WTC11 (cell line): ENCODE data around the gene MYH11. TPM values are rescaled to one million over a fixed set of nuclear protein-coding genes. Genes with fewer than 3 reads are reported as not detected.

Experiments
- ATAC-seq: fragments of 200-7000 bp; cut with Tn5 transposase; 2 replicates; pipeline ENCODE4 v1.10.0; 2021; ENCODE audit warnings: mild to moderate bottlenecking, moderate library complexity
- CTCF ChIA-PET: fragments of 300-600 bp; sonication (Branson Sonifier 250); formaldehyde crosslinking; loops from one replicate; lab custom pipeline; 2021; ENCODE audit warnings: antibody characterized with exemption; lab: Charles Lee
- POLR2A ChIA-PET: fragments of 350-600 bp; sonication (Branson Sonifier 250); formaldehyde crosslinking; loops from one replicate; lab custom pipeline; 2021; ENCODE audit warnings: antibody characterized with exemption; lab: Charles Lee
- DNase-seq: peaks from one replicate; pipeline ENCODE4 v3.0.0; 2021; ENCODE audit warnings: low spot score
- H3K27ac Mint-ChIP-seq: 2 replicates; pipeline ENCODE4 v1.8.0; 2021; ENCODE audit warnings: mixed read lengths
- H3K27me3 Mint-ChIP-seq: 2 replicates; pipeline ENCODE4 v1.8.0; 2021; ENCODE audit warnings: low read depth, mild to moderate bottlenecking, moderate library complexity, mixed read lengths
- H3K36me3 Mint-ChIP-seq: 2 replicates; pipeline ENCODE4 v1.8.0; 2021; ENCODE audit warnings: mixed read lengths
- H3K4me1 Mint-ChIP-seq: 2 replicates; pipeline ENCODE4 v1.8.0; 2022; ENCODE audit warnings: mixed read lengths
- H3K4me3 Mint-ChIP-seq: 2 replicates; pipeline ENCODE4 v1.8.0; 2021; ENCODE audit warnings: mild to moderate bottlenecking, moderate library complexity, mixed read lengths
- H3K9me3 Mint-ChIP-seq: 2 replicates; pipeline ENCODE4 v1.8.0; 2021; ENCODE audit warnings: mixed read lengths
- AR ChIP-seq: fragments of 250-450 bp; sonication (Bioruptor Pico); IDR thresholded peaks from 2 replicates; pipeline ENCODE4 v1.9.0; 2021; ENCODE audit warnings: mild to moderate bottlenecking
- CBFB ChIP-seq: sonication (generic); formaldehyde crosslinking; IDR thresholded peaks from 2 replicates; pipeline ENCODE4 v1.8.1; 2022; ENCODE audit warnings: mild to moderate bottlenecking, low read depth, missing genetic modification reagents
- CTCF ChIP-seq: fragments of 200-600 bp; IDR thresholded peaks from 2 replicates; pipeline ENCODE4 v1.8.0; 2022; ENCODE audit warnings: antibody characterized with exemption
- EMX1 ChIP-seq: fragments of 250-450 bp; sonication (Bioruptor Pico); IDR thresholded peaks from 2 replicates; pipeline ENCODE4 v1.8.0; 2021; ENCODE audit warnings: mild to moderate bottlenecking
- ERG ChIP-seq: fragments of 250-450 bp; sonication (Bioruptor Pico); IDR thresholded peaks from 2 replicates; pipeline ENCODE4 v1.8.0; 2021; ENCODE audit warnings: mild to moderate bottlenecking
- FOXJ3 ChIP-seq: sonication (generic); formaldehyde crosslinking; IDR thresholded peaks from 2 replicates; pipeline ENCODE4 v1.9.0; 2021; ENCODE audit warnings: missing genetic modification reagents, mild to moderate bottlenecking, borderline replicate concordance
- FOXP1 ChIP-seq: sonication (generic); formaldehyde crosslinking; IDR thresholded peaks from 2 replicates; pipeline ENCODE4 v1.8.0; 2022; ENCODE audit warnings: missing genetic modification reagents, mild to moderate bottlenecking, moderate library complexity, borderline replicate concordance
- GTF2I ChIP-seq: fragments of 250-450 bp; sonication (Bioruptor Pico); conservative IDR thresholded peaks from 2 replicates; pipeline ENCODE4 v1.4.0; 2021; ENCODE audit warnings: mild to moderate bottlenecking
- HMGA2 ChIP-seq: fragments of 250-450 bp; sonication (Bioruptor Pico); IDR thresholded peaks from 2 replicates; pipeline ENCODE4 v1.4.0; 2021; ENCODE audit warnings: mild to moderate bottlenecking, moderate library complexity
- SMAD4 ChIP-seq: sonication (generic); formaldehyde crosslinking; IDR thresholded peaks from 2 replicates; pipeline ENCODE4 v1.8.0; 2022; ENCODE audit warnings: mild to moderate bottlenecking, missing genetic modification reagents
- TCF7 ChIP-seq: sonication (generic); formaldehyde crosslinking; IDR thresholded peaks from 2 replicates; pipeline ENCODE4 v1.8.0; 2022; ENCODE audit warnings: mild to moderate bottlenecking, low read depth, missing genetic modification reagents, moderate library complexity
- TP53 ChIP-seq: sonication (generic); formaldehyde crosslinking; IDR thresholded peaks from 2 replicates; pipeline ENCODE4 v1.8.1; 2023; ENCODE audit warnings: mild to moderate bottlenecking, missing genetic modification reagents
- USF1 ChIP-seq: sonication (generic); formaldehyde crosslinking; IDR thresholded peaks from 2 replicates; pipeline ENCODE4 v1.8.0; 2022; ENCODE audit warnings: mild to moderate bottlenecking, missing genetic modification reagents
- ZNF219 ChIP-seq: sonication (generic); formaldehyde crosslinking; IDR thresholded peaks from 2 replicates; pipeline ENCODE4 v1.8.0; 2023; ENCODE audit warnings: missing genetic modification reagents, mild to moderate bottlenecking, borderline replicate concordance
- ZNF281 ChIP-seq: sonication (generic); formaldehyde crosslinking; IDR thresholded peaks from 2 replicates; pipeline ENCODE4 v1.8.0; 2023; ENCODE audit warnings: mild to moderate bottlenecking, missing genetic modification reagents
- ZNF416 ChIP-seq: fragments of 250-450 bp; sonication (Bioruptor Pico); IDR thresholded peaks from 2 replicates; pipeline ENCODE4 v1.9.0; 2021; ENCODE audit warnings: mild to moderate bottlenecking, inconsistent platforms
- ZNF512 ChIP-seq: sonication (generic); formaldehyde crosslinking; IDR thresholded peaks from 2 replicates; pipeline ENCODE4 v1.8.1; 2022; ENCODE audit warnings: missing genetic modification reagents, borderline replicate concordance
- total RNA-seq: library from RNA; stranded (reverse); gene quantifications from 3 replicates; pipeline ENCODE4 v1.2.3, GENCODE V29; 2021

MYH11 gene
- total RNA-seq, 1 experiment from 2014 or later, result 0.74 TPM

GRCh38 chr16:15676506-15676905, 180.3 kb downstream of the MYH11 start:
- H3K27me3 Mint-ChIP-seq, result no peaks in the 10 kb centered on the region
- H3K4me3 Mint-ChIP-seq, result no peak overlapping the region
- no peaks in the 10 kb centered on the region for H3K9me3 Mint-ChIP-seq
- no peak for ATAC-seq
- CTCF ChIA-PET, result no interaction called here
- TF ChIP-seq AR (CRISPR knock-in tag) (no peak), ERG (CRISPR knock-in tag) (no peak), CTCF (no peak), ZNF281 (CRISPR knock-in tag) (no peak), ZNF416 (CRISPR knock-in tag) (no peak), FOXJ3 (CRISPR knock-in tag) (no peak), FOXP1 (CRISPR knock-in tag) (no peak), GTF2I (CRISPR knock-in tag) (no peak), SMAD4 (no peak), ZNF512 (no peak), TCF7 (CRISPR knock-in tag) (no peak), USF1 (CRISPR knock-in tag) (no peak), EMX1 (CRISPR knock-in tag) (no peak), CBFB (CRISPR knock-in tag) (no peak), TP53 (no peak), HMGA2 (CRISPR knock-in tag) (no peak), ZNF219 (CRISPR knock-in tag) (no peak)
- TF ChIP-seq, all 79 proteins: peak for 0
- peak overlapping the region; percentile 85 for H3K27ac Mint-ChIP-seq
- peaks cover 20% of the 10 kb centered on the region for H3K36me3 Mint-ChIP-seq
- H3K4me1 Mint-ChIP-seq, result peaks cover 3% of the 10 kb centered on the region; the same call in 1 of the 2 replicates
- DNase-seq, result no peak
- POLR2A ChIA-PET, result no interaction called here
